Stimulated activated CD4-positive, alpha-beta T cell treated with anti-CD3 and anti-CD28 coated beads, Interleukin-4, amount 100 ng/mL, for 1 hour (primary cell): ENCODE measurements around the gene MARVELD1.
"Not testable (repeated sequence)": the region's sequence is repeated elsewhere in the genome, so short reads cannot be mapped to it uniquely, and the experiment has no call there.

Experiments used
- DNase-seq: peaks from one replicate; pipeline ENCODE4 v3.0.0-alpha.2; 2020

MARVELD1 gene

GRCh38 chr10:97698072-97698655 is 15.4 kb upstream of the MARVELD1 start:
- not testable (repeated sequence) for DNase-seq

- DNase-seq: peak; percentile 16
Measured at GRCh38 chr10:97701438-97702069, 12.0 kb upstream of the MARVELD1 start.

GRCh38 chr10:97703398-97704067 is 10.0 kb upstream of the MARVELD1 start:
- DNase-seq: no peak

GRCh38 chr10:97704341-97704740 is 9.2 kb upstream of the MARVELD1 start:
- no peak for DNase-seq

GRCh38 chr10:97705006-97705670 is 8.4 kb upstream of the MARVELD1 start:
- no peak for DNase-seq

GRCh38 chr10:97707134-97707861 is 6.2 kb upstream of the MARVELD1 start:
- DNase-seq: no peak

GRCh38 chr10:97708167-97708566 is 5.4 kb upstream of the MARVELD1 start:
- DNase-seq: no peak

- DNase-seq: peak; percentile 30
Measured at GRCh38 chr10:97708976-97709946, 4.3 kb upstream of the MARVELD1 start.

- DNase-seq: no peak
Measured at GRCh38 chr10:97711640-97712572, 1.6 kb upstream of the MARVELD1 start.

- DNase-seq: peak; percentile 57
Measured at GRCh38 chr10:97713826-97714400, 383 bp downstream of the MARVELD1 start.

GRCh38 chr10:97714401-97715258 is 1.1 kb downstream of the MARVELD1 start:
- DNase-seq: peak; percentile 5

- DNase-seq: no peak
Measured at GRCh38 chr10:97715259-97715874, 1.8 kb downstream of the MARVELD1 start.

GRCh38 chr10:97717627-97718026 is 4.1 kb downstream of the MARVELD1 start:
- no peak for DNase-seq

GRCh38 chr10:97718178-97718577 is 4.6 kb downstream of the MARVELD1 start:
- no peak for DNase-seq

- no peak for DNase-seq
Measured at GRCh38 chr10:97718659-97719142, 5.2 kb downstream of the MARVELD1 start.

GRCh38 chr10:97719602-97720001 is 6.1 kb downstream of the MARVELD1 start:
- DNase-seq: no peak

GRCh38 chr10:97721871-97722780 is 8.6 kb downstream of the MARVELD1 start:
- no peak for DNase-seq
